HG03159 (cell line): ENCODE results near the gene ADAM33.

Experiments
- ATAC-seq: cut with Tn5 transposase; IDR thresholded peaks from one replicate; pipeline ENCODE4 v1.9.1; 2021; ENCODE audit warnings: mild to moderate bottlenecking, moderate library complexity; ENCODE audit not compliant: unreplicated experiment

Gene ADAM33

DNA sequence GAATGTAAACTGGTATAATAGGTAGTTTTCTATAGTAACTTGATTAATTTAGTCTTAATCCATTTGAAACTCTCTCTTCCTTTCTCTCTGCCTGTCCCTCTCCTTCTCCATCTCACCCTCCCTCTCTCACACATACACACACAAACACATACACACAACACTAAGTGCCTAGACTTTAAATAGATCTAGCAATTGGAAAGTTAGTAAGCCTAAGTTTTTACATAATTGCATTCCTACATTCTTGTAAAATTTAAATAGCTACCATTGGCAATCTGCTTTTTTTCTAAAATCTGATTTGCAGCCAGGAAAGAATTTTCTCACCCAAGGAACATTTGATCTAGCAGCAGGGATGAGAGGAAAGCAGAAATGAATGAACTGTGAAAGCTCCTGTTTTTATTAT, 34.3 kb downstream of the ADAM33 start:
- ATAC-seq: no peak

- no peak for ATAC-seq
Measured at GRCh38 chr20:3646651-3647050, 35.2 kb downstream of the ADAM33 start.

GRCh38 chr20:3646067-3646440, 35.8 kb downstream of the ADAM33 start:
- ATAC-seq: no peak

GRCh38 chr20:3645309-3646066, 36.3 kb downstream of the ADAM33 start:
- no peak for ATAC-seq

DNA sequence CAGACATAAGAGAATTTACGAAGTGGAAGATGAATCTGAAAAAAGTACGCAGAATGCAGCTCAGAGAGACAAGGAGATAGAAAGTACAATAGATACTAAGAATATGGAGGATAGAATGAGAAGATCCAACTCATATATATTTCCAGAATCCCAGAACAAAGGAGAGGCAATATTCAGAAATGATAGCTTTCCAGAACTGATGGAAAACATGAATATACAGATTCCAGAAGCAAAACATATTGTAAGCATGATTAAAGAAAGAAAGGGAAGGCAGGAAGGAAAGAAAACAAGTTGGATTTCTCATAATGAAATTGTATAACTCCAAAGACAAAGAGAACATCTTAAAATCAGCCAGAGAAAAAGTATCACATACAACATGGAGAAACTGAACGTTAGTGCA, 41.6 kb downstream of the ADAM33 start:
- no peak for ATAC-seq

DNA sequence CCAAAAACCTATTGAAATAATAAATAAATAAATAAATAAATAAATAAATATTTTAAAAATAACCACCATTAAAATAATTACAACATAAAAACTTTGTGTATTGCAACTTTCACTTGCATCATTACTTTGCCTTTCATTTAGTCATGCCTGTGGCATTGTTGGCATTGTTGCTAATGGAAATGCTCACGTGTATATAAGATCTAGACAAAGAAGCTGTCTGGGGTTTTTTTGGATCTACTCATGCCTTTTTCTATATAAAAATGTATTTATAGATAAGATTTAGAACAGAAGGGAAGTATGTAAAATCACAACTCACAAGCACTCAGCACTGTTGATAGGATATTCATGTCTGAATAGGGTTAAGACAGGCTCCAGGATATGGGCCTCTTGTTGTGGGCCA, 46.5 kb downstream of the ADAM33 start:
- ATAC-seq: no peak

GRCh38 chr20:3633913-3634478, 47.8 kb downstream of the ADAM33 start:
- ATAC-seq: no peak

DNA sequence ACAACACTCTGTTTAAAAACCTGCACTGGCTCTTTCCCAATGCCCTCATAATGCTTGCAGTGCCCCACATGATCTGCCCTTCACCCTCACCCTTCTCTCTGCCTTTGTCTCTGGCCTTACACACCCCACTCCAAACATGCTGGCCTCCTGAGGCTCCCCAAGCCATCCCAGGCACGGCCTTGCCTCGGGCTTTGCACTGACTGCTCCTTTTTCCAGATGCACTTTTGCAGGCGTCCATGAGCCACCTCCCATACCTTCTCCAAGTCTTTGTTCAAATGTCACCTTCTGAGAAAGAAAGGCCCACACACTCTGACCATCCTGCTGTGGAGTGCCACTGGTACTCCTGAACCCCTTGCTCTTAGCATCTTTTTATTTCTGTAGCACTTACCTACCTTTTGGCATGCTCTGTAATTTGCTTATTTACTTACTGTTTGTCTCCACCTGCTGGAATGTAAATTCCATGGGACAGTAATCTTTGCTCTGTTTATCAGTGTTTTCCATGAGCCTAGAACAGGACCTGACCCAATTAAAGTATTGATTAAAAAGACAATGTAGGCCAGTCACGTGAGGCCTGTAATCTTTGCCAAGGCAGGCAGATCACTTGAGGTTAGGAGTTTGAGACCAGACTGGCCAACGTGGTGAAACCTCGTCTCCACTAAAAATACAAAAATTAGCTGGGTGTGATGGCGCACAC, 49.4 kb downstream of the ADAM33 start:
- ATAC-seq: no peak

GRCh38 chr20:3631534-3631933, 50.3 kb downstream of the ADAM33 start:
- no peak for ATAC-seq

GRCh38 chr20:3630429-3630828, 51.4 kb downstream of the ADAM33 start:
- ATAC-seq: no peak

DNA sequence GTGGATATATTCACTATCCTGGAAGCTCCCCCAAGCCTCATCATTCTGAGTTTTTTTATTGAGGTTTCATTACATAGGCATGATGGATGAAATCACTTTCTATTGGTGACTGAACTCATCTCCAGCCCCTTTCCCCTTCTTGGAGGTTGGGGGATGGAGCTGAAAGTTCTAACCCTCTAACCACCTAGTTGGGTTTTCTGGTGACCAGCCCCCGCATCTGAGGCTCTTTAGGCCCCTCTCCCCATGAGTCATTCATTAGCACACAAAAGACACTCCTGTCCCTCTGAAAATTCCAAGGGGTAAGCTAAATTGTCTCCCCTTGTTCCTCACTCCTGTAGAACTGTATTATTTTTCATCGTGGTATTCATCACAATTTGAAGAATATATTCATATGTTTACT, 51.9 kb downstream of the ADAM33 start:
- ATAC-seq: no peak

DNA sequence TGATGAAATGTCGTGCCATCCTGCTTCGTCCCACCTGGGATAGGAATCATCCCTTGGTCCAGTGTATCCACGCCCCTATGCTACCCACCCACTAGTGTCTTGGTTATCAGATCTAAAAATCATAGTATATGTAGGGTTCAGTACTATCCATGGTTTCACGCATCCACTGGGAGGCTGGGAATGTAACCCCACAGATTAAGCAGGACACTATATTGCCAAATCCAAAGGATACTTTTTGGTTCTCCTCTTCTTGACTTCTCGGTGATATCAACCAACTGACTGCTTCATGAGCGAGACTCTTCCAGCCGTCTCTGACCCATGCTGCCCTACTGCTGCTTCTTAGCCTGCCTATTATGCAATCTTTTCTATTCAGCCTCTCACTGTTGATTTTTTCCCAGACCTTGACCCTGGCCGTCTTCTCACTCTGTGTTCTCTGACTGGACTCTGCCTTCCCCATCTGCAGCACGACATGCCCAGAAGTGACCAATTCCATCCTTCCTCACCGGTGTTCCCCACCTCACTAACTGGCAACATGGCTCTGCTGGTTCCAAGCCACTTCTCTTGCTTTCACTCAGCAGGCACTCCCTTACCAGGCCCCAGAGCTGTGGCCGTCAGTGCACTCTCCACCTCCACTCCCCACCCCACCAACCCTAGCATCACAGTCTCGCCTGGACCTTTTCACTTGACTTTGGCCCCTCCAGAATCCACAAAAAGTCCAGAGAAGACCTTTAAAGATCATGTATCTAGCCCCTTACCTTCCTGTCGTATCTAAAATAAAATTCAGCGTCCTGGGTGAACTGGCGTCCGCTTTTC, 53.1 kb downstream of the ADAM33 start:
- ATAC-seq: no peak

DNA sequence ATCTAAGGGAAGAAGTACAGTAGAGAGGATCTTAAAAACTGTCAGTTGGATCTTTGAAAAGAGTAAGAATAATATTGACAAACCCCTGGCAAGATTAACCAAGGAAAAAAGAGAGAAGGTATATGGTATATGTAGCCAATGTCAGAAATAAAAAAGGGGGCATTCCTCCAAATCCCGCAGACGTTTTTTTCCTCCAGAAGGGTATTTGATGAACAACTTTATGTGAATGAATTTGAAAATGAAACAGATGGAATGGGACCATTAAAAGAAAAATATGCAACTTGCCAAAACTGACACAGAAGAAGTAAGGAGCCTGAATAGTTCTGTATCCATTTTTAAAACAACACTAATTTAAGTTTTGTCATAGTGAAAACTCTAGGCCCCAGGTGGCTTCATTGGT, 54.3 kb downstream of the ADAM33 start:
- no peak for ATAC-seq

GRCh38 chr20:3622406-3622805, 59.4 kb downstream of the ADAM33 start:
- no peak for ATAC-seq

DNA sequence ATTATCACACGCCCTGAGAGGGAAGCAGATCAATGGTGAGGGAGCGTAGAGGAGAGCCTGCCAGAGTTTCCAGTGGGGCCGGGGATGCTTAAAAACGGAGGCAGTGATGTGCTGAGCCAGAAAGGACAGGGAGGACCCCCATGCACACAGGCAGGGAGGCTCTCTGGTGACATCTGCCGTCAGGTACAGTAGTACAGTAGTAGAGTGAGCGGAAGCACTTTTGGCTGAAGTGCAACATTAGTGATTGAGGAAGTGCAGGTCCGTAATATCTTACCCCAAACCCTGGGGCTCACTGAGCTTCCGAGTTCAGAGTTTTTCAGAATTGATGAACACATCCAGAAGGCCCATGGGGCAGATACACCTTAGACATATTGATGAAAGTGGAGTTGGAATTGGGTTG, 60.7 kb downstream of the ADAM33 start:
- ATAC-seq: no peak
